Endothelial cell of umbilical vein (primary cell): ENCODE results near the gene LAMP5.

ENCODE experiments used
- CTCF ChIP-seq, 2 donors: IDR thresholded peaks; 1 replicate in 1 of 2; 2 replicates in 1 of 2; pipeline ENCODE4 v1.5.1; 2011; ENCODE audit warnings: low read length in 2 of 2, mild to moderate bottlenecking in 2 of 2, moderate library complexity in 2 of 2, control low read depth in 1 of 2, inconsistent platforms in 1 of 2, low read depth in 1 of 2; ENCODE audit not compliant: insufficient read depth in 1 of 2; ENCODE audit errors: extremely low read depth in 1 of 2
- EZH2 ChIP-seq: IDR thresholded peaks from 2 replicates; pipeline ENCODE4 v1.6.1; 2012; ENCODE audit warnings: borderline replicate concordance, low read depth, mild to moderate bottlenecking, moderate library complexity, low read length, inconsistent platforms; ENCODE audit not compliant: severe bottlenecking
- JUN ChIP-seq: IDR thresholded peaks from 2 replicates; pipeline ENCODE4 v1.6.1; 2011; ENCODE audit warnings: borderline replicate concordance, low read depth; ENCODE audit not compliant: insufficient read length, insufficient read depth
- MAX ChIP-seq: IDR thresholded peaks from 2 replicates; pipeline ENCODE4 v1.6.1; 2011; ENCODE audit not compliant: insufficient read depth, insufficient read length
- POLR2A ChIP-seq: IDR thresholded peaks from 2 replicates; pipeline ENCODE4 v1.6.1; 2012; ENCODE audit warnings: low read depth, mild to moderate bottlenecking, control low read depth, low read length
- POLR2AphosphoS5 ChIP-seq: IDR thresholded peaks from 2 replicates; pipeline ENCODE4 v1.6.1; 2012; ENCODE audit warnings: low read depth, mild to moderate bottlenecking, control low read depth, low read length, moderate library complexity; ENCODE audit not compliant: insufficient read depth

GRCh38 chr20:9499126-9499899 is 15.1 kb upstream of the LAMP5 start:
- no peak for TF ChIP-seq POLR2A
- TF ChIP-seq EZH2, result no peak
- no peak for TF ChIP-seq CTCF (IDR thresholded peaks at IDR 0.05; ENCODE audit: extremely low read depth in 1 of 2, insufficient read depth in 1 of 2, low read depth in 1 of 2, low read length in 2 of 2)
- no peak for TF ChIP-seq JUN
- TF ChIP-seq POLR2AphosphoS5, result no peak
- TF ChIP-seq MAX, result no peak
